Measurements from ENCODE around the gene CADPS. TPM values are rescaled to one million over a fixed set of nuclear protein-coding genes. Genes with fewer than 3 reads are reported as not detected.

The CADPS gene
- total RNA-seq, 1 donor from 2014 or later, result 1.3 TPM

GRCh38 chr3:62710751-62711150 is 164.5 kb downstream of the CADPS start:
- FAIRE-seq (no peak), DNase-seq (ENCODE audit: low read depth) (no peak)
- Histone ChIP-seq H3K27me3 (ENCODE audit: control insufficient read depth, insufficient read depth, low read length) (no peaks in the 10 kb centered on the region), H3K4me3 (ENCODE audit: low read depth, low read length) (no peak overlapping the region), H3K36me3 (ENCODE audit: control insufficient read depth, insufficient read depth, low read length) (no peaks in the 10 kb centered on the region)
- TF ChIP-seq, protein P1, sequence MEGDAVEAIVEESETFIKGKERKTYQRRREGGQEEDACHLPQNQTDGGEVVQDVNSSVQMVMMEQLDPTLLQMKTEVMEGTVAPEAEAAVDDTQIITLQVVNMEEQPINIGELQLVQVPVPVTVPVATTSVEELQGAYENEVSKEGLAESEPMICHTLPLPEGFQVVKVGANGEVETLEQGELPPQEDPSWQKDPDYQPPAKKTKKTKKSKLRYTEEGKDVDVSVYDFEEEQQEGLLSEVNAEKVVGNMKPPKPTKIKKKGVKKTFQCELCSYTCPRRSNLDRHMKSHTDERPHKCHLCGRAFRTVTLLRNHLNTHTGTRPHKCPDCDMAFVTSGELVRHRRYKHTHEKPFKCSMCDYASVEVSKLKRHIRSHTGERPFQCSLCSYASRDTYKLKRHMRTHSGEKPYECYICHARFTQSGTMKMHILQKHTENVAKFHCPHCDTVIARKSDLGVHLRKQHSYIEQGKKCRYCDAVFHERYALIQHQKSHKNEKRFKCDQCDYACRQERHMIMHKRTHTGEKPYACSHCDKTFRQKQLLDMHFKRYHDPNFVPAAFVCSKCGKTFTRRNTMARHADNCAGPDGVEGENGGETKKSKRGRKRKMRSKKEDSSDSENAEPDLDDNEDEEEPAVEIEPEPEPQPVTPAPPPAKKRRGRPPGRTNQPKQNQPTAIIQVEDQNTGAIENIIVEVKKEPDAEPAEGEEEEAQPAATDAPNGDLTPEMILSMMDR (IDR thresholded peaks at IDR 0.05; ENCODE audit: insufficient read depth, low read length, severe bottlenecking), result no peak

DNA sequence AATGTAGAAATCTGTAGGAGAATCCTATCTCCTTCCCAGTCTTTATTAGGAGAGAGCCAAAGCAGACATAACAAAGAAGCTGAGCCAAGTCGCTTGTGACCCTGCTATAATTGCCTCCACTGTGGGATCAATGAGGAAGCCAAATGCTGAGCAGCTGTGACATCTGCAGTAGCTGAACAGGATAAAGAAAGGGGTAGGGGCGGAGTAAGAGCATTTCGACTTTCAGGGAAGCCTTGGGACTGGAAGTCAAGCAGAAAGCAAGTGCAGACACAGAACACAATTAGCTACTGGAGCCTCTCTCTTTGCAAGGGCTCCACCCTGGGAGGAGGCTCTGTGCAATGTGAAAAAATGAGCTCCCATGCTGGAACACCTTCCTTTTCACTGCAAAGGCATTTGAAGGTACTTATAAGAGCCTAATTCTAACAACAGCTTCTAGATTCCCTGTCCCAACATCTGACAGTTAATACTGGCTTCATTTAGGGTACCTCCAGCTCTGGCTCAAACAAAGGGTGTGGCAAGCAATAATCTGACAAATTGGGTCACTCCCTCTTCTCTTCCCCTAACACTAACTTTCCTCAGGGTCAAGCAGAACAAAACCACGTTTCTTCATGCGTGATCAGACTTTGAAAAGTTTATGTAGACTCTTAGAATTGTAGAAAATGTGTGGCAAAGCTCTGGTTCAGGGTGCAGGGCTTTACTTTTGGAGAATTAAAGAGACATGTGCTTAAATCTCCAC is 166.4 kb downstream of the CADPS start:
- no peak overlapping the region for H3K4me3 ChIP-seq (ENCODE audit: low read depth, low read length)
- TF ChIP-seq, protein P1 (IDR thresholded peaks at IDR 0.05; ENCODE audit: insufficient read depth, low read length, severe bottlenecking), result no peak
- DNase-seq (ENCODE audit: low read depth) (no peak), FAIRE-seq (no peak)
- H3K36me3 ChIP-seq (ENCODE audit: control insufficient read depth, insufficient read depth, low read length), result no peaks in the 10 kb centered on the region
- H3K27me3 ChIP-seq (ENCODE audit: control insufficient read depth, insufficient read depth, low read length), result no peaks in the 10 kb centered on the region

- no peak for FAIRE-seq
- TF ChIP-seq, protein P1 (IDR thresholded peaks at IDR 0.05; ENCODE audit: insufficient read depth, low read length, severe bottlenecking), result no peak
- Histone ChIP-seq H3K4me3 (ENCODE audit: low read depth, low read length) (no peak overlapping the region), H3K36me3 (ENCODE audit: control insufficient read depth, insufficient read depth, low read length) (no peaks in the 10 kb centered on the region), H3K27me3 (ENCODE audit: control insufficient read depth, insufficient read depth, low read length) (no peaks in the 10 kb centered on the region)
- no peak for DNase-seq (ENCODE audit: low read depth)
Measured at GRCh38 chr3:62705721-62706120, 169.5 kb downstream of the CADPS start.

DNA sequence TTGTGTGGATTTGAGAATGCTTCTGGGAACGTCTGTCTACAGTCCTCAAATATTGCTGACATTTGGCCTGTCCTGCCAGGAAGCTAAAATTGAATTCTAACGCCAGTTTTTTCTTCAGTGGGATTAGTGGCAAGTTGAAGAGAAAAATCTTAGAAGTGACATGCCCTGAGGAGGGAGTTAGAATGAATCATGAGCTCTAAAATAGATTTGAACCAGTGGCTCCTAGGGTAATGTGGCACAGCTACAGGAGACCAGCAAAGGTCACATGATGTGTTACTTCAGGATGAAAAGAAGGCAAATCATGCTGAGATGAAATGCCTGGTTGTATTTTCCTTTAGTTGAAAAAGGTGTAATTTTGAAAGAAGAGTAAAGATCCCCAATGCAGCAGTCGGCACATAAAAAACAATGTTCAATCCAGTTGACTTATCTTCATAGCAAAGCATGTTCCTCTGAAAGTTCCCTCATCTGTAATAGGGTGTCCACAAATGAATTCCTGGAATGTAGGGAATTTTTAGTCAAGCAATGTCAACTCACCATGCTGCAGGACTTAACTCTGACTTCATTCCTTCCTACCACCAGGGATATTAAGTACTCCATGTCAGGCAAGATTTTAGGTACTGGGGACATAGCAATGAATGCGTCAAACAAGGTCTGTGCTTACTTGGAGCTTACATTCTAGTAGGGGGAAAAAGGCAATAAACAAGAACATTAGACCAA is 171.6 kb downstream of the CADPS start:
- Histone ChIP-seq H3K36me3 (ENCODE audit: control insufficient read depth, insufficient read depth, low read length) (no peaks in the 10 kb centered on the region), H3K4me3 (ENCODE audit: low read depth, low read length) (no peak overlapping the region), H3K27me3 (ENCODE audit: control insufficient read depth, insufficient read depth, low read length) (no peaks in the 10 kb centered on the region)
- DNase-seq (ENCODE audit: low read depth), result no peak
- TF ChIP-seq, protein P1 (IDR thresholded peaks at IDR 0.05; ENCODE audit: insufficient read depth, low read length, severe bottlenecking), result no peak
- peak; percentile 80 for FAIRE-seq

DNA sequence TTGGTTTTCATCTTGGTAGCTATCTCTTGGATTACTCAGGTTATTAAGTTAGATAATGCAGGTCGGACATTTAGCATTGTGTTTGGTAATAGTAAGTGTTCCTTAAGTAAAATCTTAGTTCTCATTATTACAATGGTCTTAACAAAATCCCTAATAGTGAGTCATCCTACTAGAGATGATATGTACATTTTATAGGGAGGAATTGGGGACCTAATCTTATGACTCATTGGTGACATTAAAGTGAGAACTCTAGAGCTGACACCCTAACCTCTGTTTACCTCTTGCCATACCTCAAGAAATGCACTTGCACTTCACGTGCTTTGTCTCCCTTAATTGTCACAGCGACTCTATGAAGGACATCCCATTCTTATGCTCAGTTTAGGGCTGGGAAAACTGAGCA is 174.9 kb downstream of the CADPS start:
- no peak overlapping the region for H3K4me3 ChIP-seq (ENCODE audit: low read depth, low read length)
- FAIRE-seq (no peak), DNase-seq (ENCODE audit: low read depth) (no peak)
- H3K36me3 ChIP-seq (ENCODE audit: control insufficient read depth, insufficient read depth, low read length), result no peaks in the 10 kb centered on the region
- H3K27me3 ChIP-seq (ENCODE audit: control insufficient read depth, insufficient read depth, low read length), result no peaks in the 10 kb centered on the region
- TF ChIP-seq, protein P1 (IDR thresholded peaks at IDR 0.05; ENCODE audit: insufficient read depth, low read length, severe bottlenecking), result no peak

Data from bronchial epithelial cell (primary cell).